ENCODE results near the gene ANKRD13B.

DNA sequence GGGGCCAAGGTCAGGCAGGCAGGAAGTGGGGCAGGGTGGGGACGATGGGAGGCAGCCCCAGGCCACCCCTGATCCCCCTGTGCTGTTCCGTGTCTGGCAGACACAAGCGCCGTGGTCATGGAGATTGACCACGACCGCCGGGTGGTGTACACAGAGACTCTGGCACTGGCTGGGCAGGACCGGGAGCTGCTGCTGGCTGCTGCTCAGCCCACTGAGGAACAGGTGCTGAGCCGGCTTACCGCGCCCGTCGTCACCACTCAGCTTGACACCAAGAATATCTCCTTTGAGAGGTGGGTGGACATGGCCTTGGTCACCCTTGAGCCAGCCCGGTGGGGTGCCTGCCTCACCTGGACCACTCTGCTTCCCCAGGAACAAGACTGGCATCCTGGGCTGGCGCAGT, 16.1 kb downstream of the ANKRD13B start:
- TF ChIP-seq, protein P1, sequence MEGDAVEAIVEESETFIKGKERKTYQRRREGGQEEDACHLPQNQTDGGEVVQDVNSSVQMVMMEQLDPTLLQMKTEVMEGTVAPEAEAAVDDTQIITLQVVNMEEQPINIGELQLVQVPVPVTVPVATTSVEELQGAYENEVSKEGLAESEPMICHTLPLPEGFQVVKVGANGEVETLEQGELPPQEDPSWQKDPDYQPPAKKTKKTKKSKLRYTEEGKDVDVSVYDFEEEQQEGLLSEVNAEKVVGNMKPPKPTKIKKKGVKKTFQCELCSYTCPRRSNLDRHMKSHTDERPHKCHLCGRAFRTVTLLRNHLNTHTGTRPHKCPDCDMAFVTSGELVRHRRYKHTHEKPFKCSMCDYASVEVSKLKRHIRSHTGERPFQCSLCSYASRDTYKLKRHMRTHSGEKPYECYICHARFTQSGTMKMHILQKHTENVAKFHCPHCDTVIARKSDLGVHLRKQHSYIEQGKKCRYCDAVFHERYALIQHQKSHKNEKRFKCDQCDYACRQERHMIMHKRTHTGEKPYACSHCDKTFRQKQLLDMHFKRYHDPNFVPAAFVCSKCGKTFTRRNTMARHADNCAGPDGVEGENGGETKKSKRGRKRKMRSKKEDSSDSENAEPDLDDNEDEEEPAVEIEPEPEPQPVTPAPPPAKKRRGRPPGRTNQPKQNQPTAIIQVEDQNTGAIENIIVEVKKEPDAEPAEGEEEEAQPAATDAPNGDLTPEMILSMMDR (IDR thresholded peaks at IDR 0.05): no peak
- TF ChIP-seq POLR2AphosphoS5 (IDR thresholded peaks at IDR 0.05; ENCODE audit: insufficient read depth in 1 of 2, low read depth in 1 of 2) (no peak), POLR2A (IDR thresholded peaks at IDR 0.05) (no peak)
